NT2/D1 (cell line): Measurements from ENCODE around the gene CAMK1D.

ENCODE experiments used
- YY1 ChIP-seq: IDR thresholded peaks from 2 replicates; pipeline ENCODE4 v1.6.1; 2011; ENCODE audit not compliant: insufficient read length, insufficient read depth
- ZNF274 ChIP-seq: IDR thresholded peaks from 2 replicates; pipeline ENCODE4 v1.6.1; 2011; ENCODE audit warnings: mild to moderate bottlenecking, low read depth, low read length

- TF ChIP-seq YY1 = no peak
- TF ChIP-seq ZNF274 = no peak
Measured at GRCh38 chr10:12819656-12820055, 470.3 kb downstream of the CAMK1D start.
